HepG2 (cell line): ENCODE measurements around the gene ORC2. TPM values are rescaled to one million over a fixed set of nuclear protein-coding genes. Genes with fewer than 3 reads are reported as not detected.

Experiments used
- CCDC6 ChIP-seq: sonication (generic); formaldehyde crosslinking; IDR thresholded peaks from 2 replicates; pipeline ENCODE4 v1.8.1; 2022; ENCODE audit warnings: mild to moderate bottlenecking, missing genetic modification reagents, moderate library complexity
- CEBPG ChIP-seq: IDR thresholded peaks from 2 replicates; pipeline ENCODE4 v1.6.1; 2016
- HHEX ChIP-seq: IDR thresholded peaks from 2 replicates; pipeline ENCODE4 v1.6.1; 2016; ENCODE audit warnings: control low read depth
- JUN ChIP-seq: sonication (generic); formaldehyde crosslinking; IDR thresholded peaks from 2 replicates; pipeline ENCODE4 v1.4.0; 2020; ENCODE audit warnings: mild to moderate bottlenecking, missing genetic modification reagents
- KDM1A ChIP-seq: IDR thresholded peaks from 2 replicates; pipeline ENCODE4 v1.6.1; 2016; ENCODE audit warnings: missing compliant biosample characterization
- KDM2A ChIP-seq: sonication (generic); formaldehyde crosslinking; IDR thresholded peaks from 2 replicates; pipeline ENCODE4 v1.4.0; 2020; ENCODE audit warnings: low read depth, missing genetic modification reagents, borderline replicate concordance
- MAZ ChIP-seq, 2 experiments: sonication (generic) in 1 of 2; formaldehyde crosslinking in 1 of 2; IDR thresholded peaks; 2 replicates each; pipeline versions ENCODE4 v1.5.0 to v1.6.1; 2012 to 2020; ENCODE audit warnings: low read depth in 2 of 2, mild to moderate bottlenecking in 2 of 2, borderline replicate concordance in 1 of 2, improper control_type of control experiment in 1 of 2, low read length in 1 of 2, missing genetic modification reagents in 1 of 2, moderate library complexity in 1 of 2
- MEIS2 ChIP-seq: sonication (generic); formaldehyde crosslinking; IDR thresholded peaks from 2 replicates; pipeline ENCODE4 v1.9.0; 2021; ENCODE audit warnings: mild to moderate bottlenecking, missing genetic modification reagents
- NFIC ChIP-seq: IDR thresholded peaks from 2 replicates; pipeline ENCODE4 v1.6.1; 2012; ENCODE audit warnings: mild to moderate bottlenecking, low read length, inconsistent platforms
- RBAK ChIP-seq: sonication (generic); formaldehyde crosslinking; IDR thresholded peaks from 2 replicates; pipeline ENCODE4 v1.5.1; 2020; ENCODE audit warnings: mild to moderate bottlenecking, missing genetic modification reagents
- SRY ChIP-seq: sonication (generic); formaldehyde crosslinking; IDR thresholded peaks from 2 replicates; pipeline ENCODE4 v1.8.0; 2022; ENCODE audit warnings: mild to moderate bottlenecking, missing genetic modification reagents
- TMF1 ChIP-seq: sonication (generic); formaldehyde crosslinking; IDR thresholded peaks from 2 replicates; pipeline ENCODE4 v1.8.1; 2022; ENCODE audit warnings: low read depth, missing genetic modification reagents
- TOPORS ChIP-seq: sonication (generic); formaldehyde crosslinking; IDR thresholded peaks from 2 replicates; pipeline ENCODE4 v1.8.0; 2023; ENCODE audit warnings: mild to moderate bottlenecking, missing genetic modification reagents
- ZEB1 ChIP-seq: IDR thresholded peaks from 2 replicates; pipeline ENCODE4 v1.6.1; 2012; ENCODE audit warnings: mild to moderate bottlenecking, low read depth, inconsistent platforms; ENCODE audit not compliant: insufficient replicate concordance
- ZIK1 ChIP-seq: sonication (generic); formaldehyde crosslinking; IDR thresholded peaks from 2 replicates; pipeline ENCODE4 v1.5.0; 2020; ENCODE audit warnings: mild to moderate bottlenecking, low read depth, missing genetic modification reagents, borderline replicate concordance
- ZMAT3 ChIP-seq: sonication (generic); formaldehyde crosslinking; conservative IDR thresholded peaks from 2 replicates; pipeline ENCODE4 v1.7.0; 2021; ENCODE audit warnings: missing genetic modification reagents
- ZNF12 ChIP-seq: sonication (generic); formaldehyde crosslinking; IDR thresholded peaks from 2 replicates; pipeline ENCODE4 v1.5.0; 2020; ENCODE audit warnings: missing genetic modification reagents
- ZNF225 ChIP-seq: sonication (generic); formaldehyde crosslinking; IDR thresholded peaks from 2 replicates; pipeline ENCODE4 v1.4.0; 2020; ENCODE audit warnings: mild to moderate bottlenecking, missing genetic modification reagents
- ZNF44 ChIP-seq: sonication (generic); formaldehyde crosslinking; IDR thresholded peaks from 2 replicates; pipeline ENCODE4 v1.5.1; 2020; ENCODE audit warnings: mild to moderate bottlenecking, missing genetic modification reagents
- ZNF510 ChIP-seq: sonication (generic); formaldehyde crosslinking; IDR thresholded peaks from 2 replicates; pipeline ENCODE4 v1.4.0; 2020; ENCODE audit warnings: low read depth, mild to moderate bottlenecking, missing genetic modification reagents
- ZNF558 ChIP-seq: sonication (generic); formaldehyde crosslinking; IDR thresholded peaks from 2 replicates; pipeline ENCODE4 v1.9.0; 2022; ENCODE audit warnings: mild to moderate bottlenecking, missing genetic modification reagents, borderline replicate concordance
- ZNF572 ChIP-seq: sonication (generic); formaldehyde crosslinking; IDR thresholded peaks from 2 replicates; pipeline ENCODE4 v1.5.1; 2020; ENCODE audit warnings: mild to moderate bottlenecking, missing genetic modification reagents
- polyA plus RNA-seq, 8 experiments: library from polyadenylated mRNA; depleted of rRNA in 3 of 8; stranded (reverse) in 7 of 8; unstranded in 1 of 8; fragments of >200 nt; fragmentation: Illumina TruSeq in 4 of 8; extraction: Trizol in 4 of 8; gene quantifications; 2 replicates each; pipeline versions ENCODE4 v1.2.1 to v1.2.3, GENCODE V29; 2011 to 2016; ENCODE audit warnings: low read depth in 4 of 8, missing spikeins in 1 of 8, mixed read lengths in 1 of 8; ENCODE audit not compliant: insufficient read depth in 1 of 8
- total RNA-seq, 5 experiments: library from RNA; depleted of rRNA; stranded (reverse); fragments of >200 nt; fragmentation: Illumina TruSeq; extraction: Trizol; gene quantifications; 2 replicates each; pipeline ENCODE4 v1.2.3, GENCODE V29; 2016; ENCODE audit warnings: low read depth in 1 of 5
- TF ChIP-seq, protein P1 (sequence below): IDR thresholded peaks from 2 replicates; pipeline ENCODE4 v1.6.1; 2016; ENCODE audit warnings: mild to moderate bottlenecking, missing biosample characterization, missing genetic modification reagents
- TF ChIP-seq, protein P2 (sequence below): sonication (generic); formaldehyde crosslinking; IDR thresholded peaks from 2 replicates; pipeline ENCODE4 v1.4.0; 2020; ENCODE audit warnings: mild to moderate bottlenecking, missing genetic modification reagents
- TF ChIP-seq, protein P3 (sequence below): sonication (generic); formaldehyde crosslinking; IDR thresholded peaks from 2 replicates; pipeline ENCODE4 v1.4.0; 2020; ENCODE audit warnings: missing genetic modification reagents
- TF ChIP-seq, protein P4 (sequence below): sonication (generic); formaldehyde crosslinking; IDR thresholded peaks from 2 replicates; pipeline ENCODE4 v1.8.1; 2022; ENCODE audit warnings: mild to moderate bottlenecking, missing genetic modification reagents
- TF ChIP-seq, protein P5 (sequence below): sonication (generic); formaldehyde crosslinking; IDR thresholded peaks from 2 replicates; pipeline ENCODE4 v1.8.0; 2022; ENCODE audit warnings: missing genetic modification reagents, mild to moderate bottlenecking, inconsistent platforms, borderline replicate concordance

The ORC2 gene
- total and polyA plus RNA-seq, 2 of the 13 experiments (the other 11 are each of a cell fraction or from before 2014, with no cell fraction given): 19.3 to 73.5 TPM

DNA sequence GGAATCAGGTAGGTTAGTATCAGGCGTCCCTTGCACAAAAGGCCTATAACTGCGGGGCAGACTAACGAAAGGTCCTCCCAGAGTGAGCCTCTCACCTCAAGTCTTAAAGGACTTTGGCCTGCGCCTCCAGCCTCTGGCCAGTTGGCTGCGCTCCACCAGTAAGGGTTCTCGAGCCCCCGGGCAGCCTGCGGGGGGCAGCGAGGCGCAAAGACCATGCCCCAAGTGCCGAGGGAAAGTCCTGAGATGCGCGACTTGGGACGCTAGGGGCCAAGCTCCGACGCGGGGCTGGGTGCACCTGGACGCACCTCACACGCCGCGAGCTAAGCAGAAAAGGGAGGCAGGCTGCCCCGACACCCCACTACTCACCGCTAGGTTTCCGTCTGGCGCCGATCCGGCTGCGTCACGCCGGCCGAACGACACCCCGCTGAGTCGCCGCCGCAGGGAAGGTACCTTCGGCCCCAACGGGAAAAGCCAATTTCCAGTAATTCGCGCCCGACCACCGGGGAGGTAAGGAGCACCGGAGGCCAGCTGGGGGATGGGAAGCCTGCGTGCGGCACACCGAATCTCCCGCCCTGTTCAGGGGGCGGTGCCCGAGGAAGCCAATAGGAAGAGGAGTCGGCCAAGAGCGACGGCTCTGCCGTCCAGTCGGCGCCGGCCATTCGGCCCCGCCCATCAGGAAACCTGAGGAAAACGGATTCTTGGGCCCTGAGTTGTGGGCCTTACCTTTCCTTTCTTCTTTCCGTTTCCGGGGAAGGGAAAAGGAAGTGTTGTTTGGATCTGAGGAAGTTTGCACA lies at the start of gene ORC2 (continued):
- TF ChIP-seq, protein P1, sequence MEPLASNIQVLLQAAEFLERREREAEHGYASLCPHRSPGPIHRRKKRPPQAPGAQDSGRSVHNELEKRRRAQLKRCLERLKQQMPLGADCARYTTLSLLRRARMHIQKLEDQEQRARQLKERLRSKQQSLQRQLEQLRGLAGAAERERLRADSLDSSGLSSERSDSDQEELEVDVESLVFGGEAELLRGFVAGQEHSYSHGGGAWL (CRISPR knock-in tag): peak; percentile 88
- TF ChIP-seq ZNF510 (CRISPR knock-in tag) (peak; percentile 29; the same call in 1 of the 2 replicates), KDM2A (CRISPR knock-in tag) (peak; percentile 95), CCDC6 (CRISPR knock-in tag) (peak; percentile 91), MEIS2 (peak; percentile 25; the same call in 1 of the 2 replicates), SRY (peak; percentile 39; the same call in 1 of the 2 replicates), ZNF225 (peak; percentile 70; the same call in 1 of the 2 replicates), JUN (CRISPR knock-in tag) (peak; percentile 86), NFIC (0 out of 2 replicates have a peak, but pooled peaks have one; percentile 14), MAZ (IDR thresholded peaks at IDR 0.05; ENCODE audit: borderline replicate concordance, low read depth, low read length) (no peak; the same call in 1 of the 2 replicates), MAZ (CRISPR knock-in tag; IDR thresholded peaks at IDR 0.05; ENCODE audit: low read depth) (peak; percentile 99), ZNF44 (CRISPR knock-in tag) (peak; percentile 90), HHEX (CRISPR knock-in tag) (peak; percentile 7; the same call in 1 of the 2 replicates), ZEB1 (peak; percentile 80), CEBPG (no peak; the same call in 1 of the 2 replicates), TOPORS (peak; percentile 97), ZNF12 (CRISPR knock-in tag) (peak; percentile 10; the same call in 1 of the 2 replicates), RBAK (CRISPR knock-in tag) (peak; percentile 28; the same call in 1 of the 2 replicates), KDM1A (CRISPR knock-in tag) (no peak; the same call in 1 of the 2 replicates), TMF1 (CRISPR knock-in tag) (peak; percentile 94), ZMAT3 (CRISPR knock-in tag) (peak; percentile 95), ZNF558 (CRISPR knock-in tag) (peak; percentile 21; the same call in 1 of the 2 replicates), ZNF572 (CRISPR knock-in tag) (peak; percentile 97), ZIK1 (CRISPR knock-in tag) (peak; percentile 98)
- TF ChIP-seq, protein P2, sequence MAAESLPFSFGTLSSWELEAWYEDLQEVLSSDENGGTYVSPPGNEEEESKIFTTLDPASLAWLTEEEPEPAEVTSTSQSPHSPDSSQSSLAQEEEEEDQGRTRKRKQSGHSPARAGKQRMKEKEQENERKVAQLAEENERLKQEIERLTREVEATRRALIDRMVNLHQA (CRISPR knock-in tag): no peak
- TF ChIP-seq, protein P3, sequence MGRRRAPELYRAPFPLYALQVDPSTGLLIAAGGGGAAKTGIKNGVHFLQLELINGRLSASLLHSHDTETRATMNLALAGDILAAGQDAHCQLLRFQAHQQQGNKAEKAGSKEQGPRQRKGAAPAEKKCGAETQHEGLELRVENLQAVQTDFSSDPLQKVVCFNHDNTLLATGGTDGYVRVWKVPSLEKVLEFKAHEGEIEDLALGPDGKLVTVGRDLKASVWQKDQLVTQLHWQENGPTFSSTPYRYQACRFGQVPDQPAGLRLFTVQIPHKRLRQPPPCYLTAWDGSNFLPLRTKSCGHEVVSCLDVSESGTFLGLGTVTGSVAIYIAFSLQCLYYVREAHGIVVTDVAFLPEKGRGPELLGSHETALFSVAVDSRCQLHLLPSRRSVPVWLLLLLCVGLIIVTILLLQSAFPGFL (CRISPR knock-in tag): no peak
- TF ChIP-seq, protein P4, sequence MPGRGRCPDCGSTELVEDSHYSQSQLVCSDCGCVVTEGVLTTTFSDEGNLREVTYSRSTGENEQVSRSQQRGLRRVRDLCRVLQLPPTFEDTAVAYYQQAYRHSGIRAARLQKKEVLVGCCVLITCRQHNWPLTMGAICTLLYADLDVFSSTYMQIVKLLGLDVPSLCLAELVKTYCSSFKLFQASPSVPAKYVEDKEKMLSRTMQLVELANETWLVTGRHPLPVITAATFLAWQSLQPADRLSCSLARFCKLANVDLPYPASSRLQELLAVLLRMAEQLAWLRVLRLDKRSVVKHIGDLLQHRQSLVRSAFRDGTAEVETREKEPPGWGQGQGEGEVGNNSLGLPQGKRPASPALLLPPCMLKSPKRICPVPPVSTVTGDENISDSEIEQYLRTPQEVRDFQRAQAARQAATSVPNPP (CRISPR knock-in tag): peak; percentile 96
- TF ChIP-seq, protein P5, sequence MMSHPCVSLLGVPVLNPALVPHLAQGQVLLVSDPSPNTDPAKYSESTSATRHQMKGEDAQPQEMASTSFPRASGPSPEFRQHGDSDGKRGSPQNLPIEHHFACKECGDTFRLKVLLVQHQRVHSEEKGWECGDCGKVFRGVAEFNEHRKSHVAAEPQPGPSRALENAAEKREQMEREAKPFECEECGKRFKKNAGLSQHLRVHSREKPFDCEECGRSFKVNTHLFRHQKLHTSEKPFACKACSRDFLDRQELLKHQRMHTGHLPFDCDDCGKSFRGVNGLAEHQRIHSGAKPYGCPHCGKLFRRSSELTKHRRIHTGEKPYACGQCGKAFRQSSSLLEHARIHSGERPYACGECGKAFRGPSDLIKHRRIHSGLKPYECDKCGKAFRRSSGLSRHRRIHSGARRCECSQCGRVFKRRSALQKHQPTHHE (CRISPR knock-in tag): no peak; the same call in 1 of the 2 replicates
